HG02884 (cell line): ENCODE results near the gene GRK3.

ENCODE experiments used
- ATAC-seq: cut with Tn5 transposase; IDR thresholded peaks from one replicate; pipeline ENCODE4 v1.9.1; 2021; ENCODE audit warnings: mild to moderate bottlenecking, moderate library complexity; ENCODE audit not compliant: unreplicated experiment

Gene GRK3

GRCh38 chr22:25750569-25751173 is 186.2 kb downstream of the GRK3 start:
- ATAC-seq, result no peak

GRCh38 chr22:25751174-25751581 is 186.7 kb downstream of the GRK3 start:
- ATAC-seq, result no peak

GRCh38 chr22:25752615-25753214 is 188.2 kb downstream of the GRK3 start:
- no peak for ATAC-seq

GRCh38 chr22:25753252-25753651 is 188.8 kb downstream of the GRK3 start:
- no peak for ATAC-seq

GRCh38 chr22:25754527-25755202 is 190.2 kb downstream of the GRK3 start:
- no peak for ATAC-seq

- ATAC-seq, result no peak
Observed at GRCh38 chr22:25757686-25758085, 193.2 kb downstream of the GRK3 start.

- no peak for ATAC-seq
Observed at GRCh38 chr22:25758316-25758715, 193.8 kb downstream of the GRK3 start.

- ATAC-seq, result no peak
Observed at GRCh38 chr22:25759825-25760231, 195.4 kb downstream of the GRK3 start.

GRCh38 chr22:25760294-25760693 is 195.8 kb downstream of the GRK3 start:
- no peak for ATAC-seq

- ATAC-seq, result no peak
Observed at GRCh38 chr22:25760848-25761595, 196.5 kb downstream of the GRK3 start.

- ATAC-seq, result no peak
Observed at GRCh38 chr22:25762147-25762546, 197.7 kb downstream of the GRK3 start.

GRCh38 chr22:25763239-25763777 is 198.8 kb downstream of the GRK3 start:
- ATAC-seq, result no peak

- no peak for ATAC-seq
Observed at GRCh38 chr22:25764270-25765015, 200.0 kb downstream of the GRK3 start.

- no peak for ATAC-seq
Observed at GRCh38 chr22:25765016-25765367, 200.5 kb downstream of the GRK3 start.

- ATAC-seq, result no peak
Observed at GRCh38 chr22:25765801-25766200, 201.3 kb downstream of the GRK3 start.

GRCh38 chr22:25766418-25766817 is 201.9 kb downstream of the GRK3 start:
- no peak for ATAC-seq

GRCh38 chr22:25770333-25770732 is 205.9 kb downstream of the GRK3 start:
- ATAC-seq, result no peak

- ATAC-seq, result no peak
Observed at GRCh38 chr22:25772288-25772687, 207.8 kb downstream of the GRK3 start.

- no peak for ATAC-seq
Observed at GRCh38 chr22:25774575-25775026, 210.1 kb downstream of the GRK3 start.

- no peak for ATAC-seq
Observed at GRCh38 chr22:25775531-25775930, 211.1 kb downstream of the GRK3 start.

- no peak for ATAC-seq
Observed at GRCh38 chr22:25777411-25777810, 212.9 kb downstream of the GRK3 start.
